GM12874 (cell line): ENCODE measurements around the gene VENTX.

ENCODE experiments used
- TF ChIP-seq, protein P1 (sequence below): IDR thresholded peaks from 2 replicates; pipeline ENCODE4 v1.5.1; 2011; ENCODE audit warnings: low read depth, mild to moderate bottlenecking, control low read depth, low read length, moderate library complexity; ENCODE audit not compliant: insufficient read depth

The VENTX gene

DNA sequence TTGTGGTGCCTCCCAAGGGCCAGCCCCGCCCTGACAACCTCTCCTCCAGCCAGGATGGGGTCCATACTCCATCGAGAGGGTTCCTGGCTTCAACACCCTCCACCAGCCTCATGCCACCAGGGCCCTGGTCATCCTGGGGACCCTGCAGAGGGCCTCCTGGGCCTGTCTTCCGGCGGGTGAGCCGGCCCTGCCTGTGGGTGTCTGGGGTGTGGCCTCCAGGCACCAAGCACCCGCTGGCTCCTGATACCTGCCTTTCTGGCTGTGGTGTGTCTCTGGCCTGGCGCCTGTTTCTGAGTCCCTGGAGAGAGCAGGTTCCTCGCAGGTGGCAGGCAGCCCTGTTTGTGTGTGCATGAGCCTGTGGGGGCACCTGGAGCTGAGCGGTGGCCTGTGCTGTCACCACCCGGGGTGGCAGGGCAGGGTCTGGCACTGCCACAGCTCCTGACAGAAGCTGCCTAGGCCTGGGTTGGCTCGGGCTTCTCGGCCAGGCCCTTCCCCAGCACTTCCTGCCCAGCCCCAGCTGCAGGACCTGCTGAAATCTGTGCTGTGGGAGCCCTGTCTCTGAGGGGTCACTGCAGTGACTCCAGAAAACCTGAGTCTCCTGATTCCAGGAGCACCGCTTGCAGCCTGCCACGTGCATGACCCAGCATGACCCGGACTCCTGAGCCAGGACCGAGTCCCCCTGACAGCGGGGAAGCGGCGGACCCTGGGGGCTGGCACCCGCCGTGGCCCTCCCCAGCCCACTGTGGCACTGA, 20.6 kb downstream of the VENTX start:
- TF ChIP-seq, protein P1, sequence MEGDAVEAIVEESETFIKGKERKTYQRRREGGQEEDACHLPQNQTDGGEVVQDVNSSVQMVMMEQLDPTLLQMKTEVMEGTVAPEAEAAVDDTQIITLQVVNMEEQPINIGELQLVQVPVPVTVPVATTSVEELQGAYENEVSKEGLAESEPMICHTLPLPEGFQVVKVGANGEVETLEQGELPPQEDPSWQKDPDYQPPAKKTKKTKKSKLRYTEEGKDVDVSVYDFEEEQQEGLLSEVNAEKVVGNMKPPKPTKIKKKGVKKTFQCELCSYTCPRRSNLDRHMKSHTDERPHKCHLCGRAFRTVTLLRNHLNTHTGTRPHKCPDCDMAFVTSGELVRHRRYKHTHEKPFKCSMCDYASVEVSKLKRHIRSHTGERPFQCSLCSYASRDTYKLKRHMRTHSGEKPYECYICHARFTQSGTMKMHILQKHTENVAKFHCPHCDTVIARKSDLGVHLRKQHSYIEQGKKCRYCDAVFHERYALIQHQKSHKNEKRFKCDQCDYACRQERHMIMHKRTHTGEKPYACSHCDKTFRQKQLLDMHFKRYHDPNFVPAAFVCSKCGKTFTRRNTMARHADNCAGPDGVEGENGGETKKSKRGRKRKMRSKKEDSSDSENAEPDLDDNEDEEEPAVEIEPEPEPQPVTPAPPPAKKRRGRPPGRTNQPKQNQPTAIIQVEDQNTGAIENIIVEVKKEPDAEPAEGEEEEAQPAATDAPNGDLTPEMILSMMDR: no peak

DNA sequence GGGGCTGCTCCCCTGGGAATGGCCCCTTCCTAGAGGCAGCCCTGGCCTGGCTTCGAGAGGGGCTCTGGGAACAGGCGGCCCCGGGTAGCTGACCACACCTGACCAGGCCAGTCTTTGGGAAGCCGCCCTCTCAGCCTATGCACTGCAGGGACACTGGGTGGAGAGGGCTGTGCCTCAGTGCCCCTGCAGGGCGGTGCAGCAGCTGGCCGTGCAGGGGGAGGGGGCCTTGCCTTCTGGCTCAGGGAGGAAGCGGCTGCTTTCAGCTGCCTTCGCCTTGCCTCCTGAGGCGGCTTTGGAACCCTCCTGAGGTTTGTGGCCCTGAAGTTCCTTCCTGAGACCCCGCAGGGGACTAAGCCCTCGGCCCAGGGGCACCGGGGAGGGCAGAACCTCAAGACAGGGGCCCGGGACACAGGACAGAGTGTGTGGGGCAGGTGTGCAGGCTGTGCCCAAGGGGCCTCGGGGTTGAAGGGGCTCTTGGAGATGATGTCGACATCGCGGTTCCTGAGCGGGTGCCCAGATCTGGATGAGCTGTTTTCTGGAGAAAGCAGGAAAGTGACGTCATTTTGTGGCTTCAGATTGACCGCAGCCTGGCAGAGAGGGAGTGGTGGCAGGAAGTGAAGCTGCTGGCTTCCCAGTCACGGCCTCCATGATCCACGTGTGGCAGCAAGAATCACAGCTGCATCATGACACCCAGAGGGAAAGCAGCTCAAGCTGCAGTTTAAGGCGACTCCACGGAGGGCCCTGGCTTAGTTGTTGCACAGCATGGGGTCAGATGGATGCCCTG, 21.4 kb downstream of the VENTX start:
- TF ChIP-seq, protein P1: no peak

DNA sequence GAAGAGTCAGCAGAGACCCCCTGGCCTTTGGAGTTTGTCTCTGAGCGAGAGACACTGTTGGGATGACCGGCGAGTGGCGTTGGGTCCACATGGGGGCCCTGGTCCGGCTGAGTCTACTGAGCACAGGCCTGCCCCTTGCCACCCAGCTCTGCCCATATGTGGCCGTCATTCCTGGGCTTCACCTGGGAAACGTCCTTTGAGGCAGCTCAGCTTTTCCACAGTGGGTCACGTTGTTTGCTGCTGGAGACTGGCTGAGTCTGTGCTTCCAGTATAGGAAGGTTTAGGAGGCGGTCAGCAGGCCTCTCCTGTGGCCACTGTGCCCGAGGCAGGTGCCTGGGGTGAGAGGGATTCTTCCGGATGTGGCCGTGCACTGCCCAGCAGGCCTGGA, 21.9 kb downstream of the VENTX start:
- TF ChIP-seq, protein P1: no peak

DNA sequence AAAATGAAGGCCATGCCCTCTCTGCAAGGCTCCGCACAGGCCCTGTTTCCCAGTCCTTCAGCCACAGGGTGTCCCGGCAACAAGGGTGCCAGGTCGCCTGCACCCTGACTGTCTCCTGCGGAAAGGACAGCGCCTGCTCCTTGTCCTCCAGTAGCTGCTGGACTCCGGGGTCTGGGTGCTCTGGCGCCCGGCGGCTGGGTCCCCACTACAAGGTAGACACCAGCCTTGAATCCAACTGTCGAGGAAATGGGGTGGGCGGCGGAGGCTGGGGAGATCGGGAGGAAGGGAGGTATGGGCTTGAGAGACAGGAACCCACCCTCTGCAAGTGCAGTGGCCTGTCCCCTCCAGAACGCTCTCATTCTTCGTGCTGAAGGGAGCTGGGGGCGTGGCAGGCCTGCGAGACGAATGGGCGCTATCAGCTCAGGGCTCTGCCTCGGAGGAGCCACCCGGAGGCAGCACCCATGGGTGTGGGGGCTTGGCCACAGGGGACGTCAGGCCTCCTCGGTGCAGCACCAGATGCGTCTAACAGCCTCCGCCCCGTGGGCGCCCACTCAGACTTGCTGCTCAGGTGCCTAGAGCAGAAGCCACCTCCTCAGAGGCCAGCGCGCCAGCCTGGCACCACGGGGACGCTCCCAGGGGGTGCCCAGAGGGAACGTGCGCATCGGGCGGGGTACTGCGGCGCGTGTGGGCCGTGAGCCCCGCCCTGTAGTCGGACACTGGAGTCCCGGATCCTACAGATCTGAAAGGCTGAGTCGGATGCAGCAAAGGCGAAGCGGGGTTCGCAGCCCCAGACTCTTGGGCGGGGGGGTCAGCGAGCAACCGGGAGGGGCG, 23.5 kb downstream of the VENTX start:
- TF ChIP-seq, protein P1: no peak

DNA sequence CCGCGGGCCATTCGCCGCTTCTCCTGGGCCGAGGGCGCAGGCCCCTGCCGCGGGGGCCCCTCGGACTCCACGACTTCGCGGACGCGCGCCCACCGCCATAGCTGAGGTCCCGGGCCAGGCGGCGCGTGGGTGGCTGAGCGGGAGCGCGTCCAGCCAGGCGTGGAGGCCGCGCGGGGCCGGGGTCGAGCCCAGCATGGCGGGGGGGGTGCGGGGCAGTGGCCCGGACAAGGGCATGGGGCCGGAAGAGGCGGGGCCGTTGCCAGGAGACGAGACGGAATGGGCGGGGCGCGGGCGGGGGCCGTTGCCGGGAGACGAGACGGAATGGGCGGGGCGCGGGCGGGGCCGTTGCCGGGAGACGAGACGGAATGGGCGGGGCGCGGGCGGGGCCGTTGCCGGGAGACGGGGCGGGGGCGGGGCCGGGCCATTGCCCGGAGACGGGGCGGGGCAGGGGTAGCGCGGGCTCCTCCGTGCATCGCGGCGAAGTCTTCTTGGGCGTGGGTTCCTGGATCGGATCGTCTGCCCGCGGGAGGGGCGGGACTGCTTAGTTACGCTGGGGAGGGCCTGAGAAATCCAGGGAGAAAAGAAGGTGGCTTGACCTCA, 24.2 kb downstream of the VENTX start:
- TF ChIP-seq, protein P1: no peak

DNA sequence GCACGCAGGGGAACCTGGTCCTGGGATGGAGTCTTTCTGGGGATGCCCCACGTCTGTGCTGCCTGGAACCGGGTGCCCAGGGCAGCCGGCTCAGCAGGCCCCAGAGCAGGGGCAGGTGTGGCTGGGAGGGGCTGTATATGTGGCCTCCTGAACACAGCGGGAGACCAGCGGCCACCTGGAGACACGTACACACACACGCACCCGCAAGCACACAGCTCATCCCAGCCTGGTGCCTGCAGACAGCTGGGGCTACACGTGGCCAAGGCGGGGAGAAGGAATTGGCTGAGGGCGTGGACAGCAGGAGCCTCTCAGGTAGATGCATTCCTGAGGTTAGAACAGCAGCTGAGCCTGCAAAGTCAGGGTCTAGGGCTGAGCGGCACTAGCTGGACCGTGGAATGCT, 25.0 kb downstream of the VENTX start:
- TF ChIP-seq, protein P1: no peak

DNA sequence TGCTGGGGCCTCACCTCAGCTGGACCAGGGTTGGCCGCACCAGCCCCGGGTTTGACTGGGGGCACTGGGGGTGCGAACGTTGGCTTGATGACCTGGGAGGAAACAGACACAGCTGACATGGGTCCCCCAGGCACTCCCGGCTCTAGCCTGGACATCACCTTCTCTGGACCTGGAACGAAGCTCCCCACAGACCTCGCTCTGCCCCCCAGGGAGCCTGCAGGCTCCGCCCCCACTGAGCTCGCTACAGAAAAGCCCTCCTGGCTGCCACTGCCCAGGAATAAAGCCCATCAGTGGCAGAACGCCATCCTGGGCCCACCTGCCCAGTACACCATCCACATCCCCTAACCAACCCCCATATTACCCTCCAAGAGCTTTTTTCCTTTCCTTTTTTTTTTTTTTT, 26.0 kb downstream of the VENTX start:
- TF ChIP-seq, protein P1: no peak
